ENCODE data around the gene NXNL1.
"Not testable (repeated sequence)": the region's sequence is repeated elsewhere in the genome, so short reads cannot be mapped to it uniquely, and the experiment has no call there.

NXNL1 gene

DNA sequence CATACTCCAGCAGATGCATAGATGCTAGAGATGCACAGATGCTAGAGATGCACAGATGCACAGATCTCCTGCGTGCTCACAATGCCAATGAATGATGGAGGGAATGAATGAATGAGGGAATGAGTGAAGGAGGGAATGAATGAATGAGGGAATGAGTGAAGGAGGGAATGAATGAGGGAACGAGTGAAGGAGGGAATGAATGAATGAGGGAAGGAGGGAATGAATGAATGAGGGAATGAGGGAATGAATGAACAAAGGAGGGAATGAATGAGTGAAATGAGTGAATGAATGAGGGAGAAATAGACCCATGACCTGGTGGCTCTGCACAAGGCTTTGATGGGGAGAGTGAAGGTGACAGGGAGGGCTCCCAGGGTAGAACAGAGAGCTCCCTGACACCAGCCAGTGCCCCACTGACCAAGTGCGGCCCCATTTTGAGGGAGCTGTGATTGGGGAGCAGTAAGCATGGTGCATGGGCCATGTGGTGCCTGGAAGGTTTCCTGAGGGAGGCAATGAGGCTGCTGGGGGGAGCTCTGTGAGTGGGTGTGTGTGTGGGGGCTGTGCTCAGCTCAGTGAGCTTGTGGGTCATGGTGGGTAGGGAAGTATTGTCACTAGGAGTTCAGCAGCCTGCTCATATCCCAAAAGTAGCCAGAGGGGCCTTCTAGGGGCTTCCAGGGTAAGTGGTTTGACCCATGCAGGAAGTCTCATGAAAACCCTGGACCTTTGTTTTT, 22.3 kb upstream of the NXNL1 start:
- H3K27ac ChIP-seq (ENCODE audit: low read length): no peak overlapping the region
- no peak overlapping the region for H3K4me3 ChIP-seq (ENCODE audit: low read length)
- H3K27me3 ChIP-seq (ENCODE audit: insufficient read depth, low read length): no peaks in the 10 kb centered on the region
- H3K9ac ChIP-seq (ENCODE audit: low read depth, low read length): no peak overlapping the region
- H3K9me3 ChIP-seq (ENCODE audit: insufficient read depth, low read depth, low read length): no peaks in the 10 kb centered on the region
- no peaks in the 10 kb centered on the region for H3K36me3 ChIP-seq (ENCODE audit: insufficient read depth, low read depth, low read length)
- H3K4me1 ChIP-seq (ENCODE audit: insufficient read depth, low read length): peaks cover 3% of the 10 kb centered on the region; the same call in 1 of the 2 replicates

- Histone ChIP-seq H3K4me3 (ENCODE audit: low read length) (no peak overlapping the region), H3K4me1 (ENCODE audit: insufficient read depth, low read length) (no peaks in the 10 kb centered on the region), H3K9me3 (ENCODE audit: insufficient read depth, low read depth, low read length) (no peaks in the 10 kb centered on the region), H3K36me3 (ENCODE audit: insufficient read depth, low read depth, low read length) (no peaks in the 10 kb centered on the region), H3K27me3 (ENCODE audit: insufficient read depth, low read length) (no peaks in the 10 kb centered on the region), H3K9ac (ENCODE audit: low read depth, low read length) (no peak overlapping the region), H3K27ac (ENCODE audit: low read length) (no peak overlapping the region)
Observed at GRCh38 chr19:17481986-17482385, 21.3 kb upstream of the NXNL1 start.

- H3K9me3 ChIP-seq (ENCODE audit: insufficient read depth, low read depth, low read length): no peaks in the 10 kb centered on the region
- H3K9ac ChIP-seq (ENCODE audit: low read depth, low read length): peak overlapping the region; percentile 37; the same call in 1 of the 2 replicates
- no peaks in the 10 kb centered on the region for H3K36me3 ChIP-seq (ENCODE audit: insufficient read depth, low read depth, low read length)
- no peak overlapping the region for H3K27ac ChIP-seq (ENCODE audit: low read length)
- H3K4me1 ChIP-seq (ENCODE audit: insufficient read depth, low read length): no peaks in the 10 kb centered on the region
- H3K4me3 ChIP-seq (ENCODE audit: low read length): no peak overlapping the region
- no peaks in the 10 kb centered on the region for H3K27me3 ChIP-seq (ENCODE audit: insufficient read depth, low read length)
Observed at GRCh38 chr19:17479325-17479791, 18.6 kb upstream of the NXNL1 start.

- Histone ChIP-seq H3K9ac (ENCODE audit: low read depth, low read length) (no peak overlapping the region), H3K36me3 (ENCODE audit: insufficient read depth, low read depth, low read length) (no peaks in the 10 kb centered on the region), H3K27ac (ENCODE audit: low read length) (no peak overlapping the region), H3K9me3 (ENCODE audit: insufficient read depth, low read depth, low read length) (no peaks in the 10 kb centered on the region), H3K4me3 (ENCODE audit: low read length) (no peak overlapping the region), H3K4me1 (ENCODE audit: insufficient read depth, low read length) (peaks cover 7% of the 10 kb centered on the region; the same call in 1 of the 2 replicates), H3K27me3 (ENCODE audit: insufficient read depth, low read length) (peaks cover 13% of the 10 kb centered on the region)
Observed at GRCh38 chr19:17475541-17476115, 14.9 kb upstream of the NXNL1 start.

GRCh38 chr19:17475011-17475540, 14.3 kb upstream of the NXNL1 start:
- not testable (repeated sequence) for H3K36me3 ChIP-seq (ENCODE audit: insufficient read depth, low read depth, low read length); H3K9ac ChIP-seq (ENCODE audit: low read depth, low read length); H3K4me1 ChIP-seq (ENCODE audit: insufficient read depth, low read length); H3K9me3 ChIP-seq (ENCODE audit: insufficient read depth, low read depth, low read length); H3K27ac ChIP-seq (ENCODE audit: low read length); H3K4me3 ChIP-seq (ENCODE audit: low read length)
- peaks cover 13% of the 10 kb centered on the region for H3K27me3 ChIP-seq (ENCODE audit: insufficient read depth, low read length)

DNA sequence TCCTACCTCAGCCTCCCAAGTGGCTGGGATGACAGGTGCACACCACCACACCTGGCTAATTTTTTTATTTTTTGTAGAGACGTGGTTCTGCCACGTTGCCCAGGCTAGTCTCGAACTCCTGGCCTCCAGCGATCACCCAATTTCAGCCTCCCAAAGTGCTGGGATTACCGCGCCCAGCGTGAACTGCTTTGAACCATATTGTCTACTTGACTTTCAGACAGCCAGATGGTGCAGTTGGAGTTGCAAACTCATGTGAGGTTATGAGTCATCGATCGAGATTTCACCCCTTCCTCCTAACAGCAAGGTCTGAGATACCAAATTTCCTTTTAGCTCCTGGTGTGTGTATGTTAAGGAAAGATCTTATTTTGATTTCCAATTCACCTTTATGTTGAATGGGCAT, 12.3 kb upstream of the NXNL1 start:
- Histone ChIP-seq H3K4me1 (ENCODE audit: insufficient read depth, low read length) (peaks cover 7% of the 10 kb centered on the region; the same call in 1 of the 2 replicates), H3K4me3 (ENCODE audit: low read length) (no peak overlapping the region), H3K27ac (ENCODE audit: low read length) (no peak overlapping the region), H3K9me3 (ENCODE audit: insufficient read depth, low read depth, low read length) (no peaks in the 10 kb centered on the region), H3K9ac (ENCODE audit: low read depth, low read length) (no peak overlapping the region), H3K36me3 (ENCODE audit: insufficient read depth, low read depth, low read length) (no peaks in the 10 kb centered on the region), H3K27me3 (ENCODE audit: insufficient read depth, low read length) (peaks cover 22% of the 10 kb centered on the region)

DNA sequence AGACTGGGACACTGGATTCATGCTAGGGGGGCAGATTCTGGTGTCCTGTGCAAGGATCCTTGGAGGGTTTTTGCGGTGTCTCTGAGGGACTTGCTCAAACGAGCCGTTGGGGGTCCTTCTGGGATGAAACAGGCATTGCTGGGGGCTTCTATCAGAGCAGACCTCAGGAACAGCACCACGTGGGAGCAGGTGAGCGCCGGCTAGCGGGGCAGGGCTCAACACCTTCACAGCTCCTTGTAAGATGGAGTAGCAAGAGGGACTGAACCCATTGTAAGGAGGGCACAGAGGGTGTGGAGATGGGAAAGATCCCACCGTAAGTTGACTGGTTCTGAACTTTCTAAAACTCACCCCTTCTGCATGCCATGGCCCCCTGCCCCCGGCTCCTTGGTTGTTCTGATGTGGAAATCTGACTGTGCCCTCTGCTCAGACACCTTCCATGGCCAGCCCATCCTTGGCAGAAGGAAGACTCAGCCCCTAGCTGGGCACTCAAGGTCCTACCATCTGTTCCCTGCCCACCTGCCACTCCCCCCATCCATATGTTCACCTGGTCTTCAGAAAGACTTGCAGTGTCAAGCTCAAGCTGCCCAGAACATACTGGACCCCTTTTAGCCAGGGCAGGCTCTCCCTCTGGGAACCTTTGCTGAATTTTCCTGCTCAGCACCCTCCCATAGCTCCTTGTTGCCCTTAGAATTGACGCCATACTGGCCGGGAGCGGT, 10.8 kb upstream of the NXNL1 start:
- Histone ChIP-seq H3K9ac (ENCODE audit: low read depth, low read length) (peak overlapping the region; percentile 68; the same call in 1 of the 2 replicates), H3K27ac (ENCODE audit: low read length) (no peak overlapping the region), H3K36me3 (ENCODE audit: insufficient read depth, low read depth, low read length) (no peaks in the 10 kb centered on the region), H3K27me3 (ENCODE audit: insufficient read depth, low read length) (peaks cover 32% of the 10 kb centered on the region), H3K4me3 (ENCODE audit: low read length) (peak overlapping the region; percentile 92), H3K9me3 (ENCODE audit: insufficient read depth, low read depth, low read length) (no peaks in the 10 kb centered on the region), H3K4me1 (ENCODE audit: insufficient read depth, low read length) (peaks cover 7% of the 10 kb centered on the region; the same call in 1 of the 2 replicates)

DNA sequence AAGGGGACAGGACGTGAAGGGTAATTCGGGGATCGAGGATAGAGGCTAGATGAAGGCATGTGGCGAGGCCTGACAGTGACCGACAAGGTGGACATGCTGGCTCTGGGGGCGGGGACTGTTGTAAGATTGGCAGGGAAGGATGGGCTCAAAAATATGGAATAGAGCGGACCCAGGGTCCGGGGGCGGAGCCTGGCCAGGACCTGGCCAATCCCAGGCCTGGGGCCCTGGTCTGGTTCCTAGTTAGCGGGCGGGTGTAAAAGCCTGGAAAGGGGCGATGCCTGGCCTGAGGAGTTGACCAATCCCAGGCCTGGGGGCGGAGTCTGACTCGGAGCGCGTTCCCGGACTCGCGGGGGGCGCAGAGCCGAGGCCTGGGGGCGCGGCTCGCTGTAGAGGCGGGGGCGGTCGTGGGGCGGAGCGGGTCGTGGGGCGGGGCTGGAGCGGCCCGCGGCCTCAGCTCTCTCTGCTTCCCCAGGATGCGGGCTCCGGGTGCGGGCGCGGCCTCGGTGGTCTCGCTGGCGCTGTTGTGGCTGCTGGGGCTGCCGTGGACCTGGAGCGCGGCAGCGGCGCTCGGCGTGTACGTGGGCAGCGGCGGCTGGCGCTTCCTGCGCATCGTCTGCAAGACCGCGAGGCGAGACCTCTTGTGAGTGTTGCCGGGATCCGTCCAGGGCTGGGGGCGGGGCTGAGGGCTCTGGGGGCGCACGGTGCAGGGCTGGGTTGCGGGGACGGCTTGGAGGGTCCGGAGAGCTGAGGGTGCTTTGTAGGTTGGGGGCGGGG, 9.5 kb upstream of the NXNL1 start, which contains the start of gene SLC27A1:
Gene SLC27A1 (plus strand): TSS at position 457 of the 774 bp plus-strand sequence. CDS start 17 bp downstream, at position 474.
- Histone ChIP-seq H3K9me3 (ENCODE audit: insufficient read depth, low read depth, low read length) (no peaks in the 10 kb centered on the region), H3K27ac (ENCODE audit: low read length) (no peak within 1 kb of the TSS), H3K27me3 (ENCODE audit: insufficient read depth, low read length) (peaks cover 32% of the 10 kb centered on the region), H3K36me3 (ENCODE audit: insufficient read depth, low read depth, low read length) (no peaks in the 10 kb centered on the region), H3K4me3 (ENCODE audit: low read length) (peak within 1 kb of the TSS; percentile 92), H3K4me1 (ENCODE audit: insufficient read depth, low read length) (peaks cover 10% of the 10 kb centered on the region; the same call in 1 of the 2 replicates), H3K9ac (ENCODE audit: low read depth, low read length) (peak within 1 kb of the TSS; percentile 68; the same call in 1 of the 2 replicates)

DNA sequence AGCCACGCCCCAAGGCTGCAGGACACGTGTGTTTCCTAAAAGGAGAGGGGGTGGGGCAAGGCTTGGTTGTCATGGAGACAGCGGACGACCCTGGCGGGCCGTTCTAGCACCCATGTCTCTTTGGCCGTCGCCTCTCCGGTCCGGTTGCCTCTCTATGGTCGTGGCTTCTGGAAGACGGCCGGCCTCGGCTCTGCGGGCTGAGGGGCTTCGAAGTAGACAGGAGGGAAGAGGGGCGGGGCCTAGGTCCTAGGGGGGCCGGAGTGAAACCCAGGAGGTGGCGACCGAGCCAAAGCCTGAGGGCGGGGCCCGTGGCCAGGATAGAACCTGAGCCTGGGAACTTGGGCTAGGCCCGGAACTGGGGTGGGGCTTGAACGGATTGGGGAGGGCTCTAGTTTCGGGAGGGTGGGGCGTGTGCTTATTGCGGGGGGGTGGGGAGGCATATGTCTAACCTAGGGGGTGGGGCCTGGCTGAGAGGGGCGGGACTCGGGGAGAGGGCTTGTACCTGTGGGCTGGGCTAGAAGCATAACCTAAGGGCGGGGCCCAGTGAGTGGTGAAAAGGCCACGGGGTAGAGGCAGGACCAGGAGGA, 8.8 kb upstream of the NXNL1 start:
- Histone ChIP-seq H3K4me3 (ENCODE audit: low read length) (peak overlapping the region; percentile 92), H3K27me3 (ENCODE audit: insufficient read depth, low read length) (peaks cover 32% of the 10 kb centered on the region), H3K4me1 (ENCODE audit: insufficient read depth, low read length) (peaks cover 10% of the 10 kb centered on the region; the same call in 1 of the 2 replicates), H3K27ac (ENCODE audit: low read length) (no peak overlapping the region), H3K9me3 (ENCODE audit: insufficient read depth, low read depth, low read length) (no peaks in the 10 kb centered on the region), H3K9ac (ENCODE audit: low read depth, low read length) (peak overlapping the region; percentile 60; the same call in 1 of the 2 replicates), H3K36me3 (ENCODE audit: insufficient read depth, low read depth, low read length) (no peaks in the 10 kb centered on the region)

GRCh38 chr19:17469092-17469480, 8.4 kb upstream of the NXNL1 start:
- Histone ChIP-seq H3K27ac (ENCODE audit: low read length) (no peak overlapping the region), H3K4me3 (ENCODE audit: low read length) (peak overlapping the region; percentile 92), H3K4me1 (ENCODE audit: insufficient read depth, low read length) (peaks cover 10% of the 10 kb centered on the region; the same call in 1 of the 2 replicates), H3K27me3 (ENCODE audit: insufficient read depth, low read length) (peaks cover 32% of the 10 kb centered on the region), H3K9me3 (ENCODE audit: insufficient read depth, low read depth, low read length) (no peaks in the 10 kb centered on the region), H3K9ac (ENCODE audit: low read depth, low read length) (peak overlapping the region; percentile 60; the same call in 1 of the 2 replicates), H3K36me3 (ENCODE audit: insufficient read depth, low read depth, low read length) (no peaks in the 10 kb centered on the region)

Measured in iPS-20b (cell line).